Skeletal muscle tissue (tissue), 4 donors: ENCODE results near the gene IFT22. TPM values are rescaled to one million over a fixed set of nuclear protein-coding genes. Genes with fewer than 3 reads are reported as not detected.
"Not testable (repeated sequence)": the region's sequence is repeated elsewhere in the genome, so short reads cannot be mapped to it uniquely, and the experiment has no call there.

Source experiments
- H3K27ac ChIP-seq: one replicate; pipeline ENCODE4 v1.7.0; 2013; ENCODE audit warnings: mild to moderate bottlenecking, low read depth, low read length, inconsistent platforms
- H3K27me3 ChIP-seq, 3 donors: one replicate each; pipeline ENCODE4 v1.7.0; 2013; ENCODE audit warnings: low read length in 3 of 3; ENCODE audit not compliant: control insufficient read depth in 3 of 3, insufficient read depth in 3 of 3
- H3K36me3 ChIP-seq, 3 donors: one replicate each; pipeline ENCODE4 v1.7.0; 2013; ENCODE audit warnings: low read length in 3 of 3; ENCODE audit not compliant: control insufficient read depth in 3 of 3, insufficient read depth in 3 of 3
- H3K4me1 ChIP-seq, 3 donors: one replicate each; pipeline ENCODE4 v1.7.0; 2013; ENCODE audit warnings: low read length in 3 of 3, mild to moderate bottlenecking in 3 of 3; ENCODE audit not compliant: control insufficient read depth in 3 of 3, insufficient read depth in 3 of 3
- H3K4me3 ChIP-seq, 3 donors: one replicate each; pipeline ENCODE4 v1.7.0; 2013; ENCODE audit warnings: low read length in 3 of 3
- H3K9ac ChIP-seq, 3 donors: one replicate each; pipeline ENCODE4 v1.7.0; 2013; ENCODE audit warnings: low read length in 3 of 3, mild to moderate bottlenecking in 3 of 3, moderate library complexity in 2 of 3, low read depth in 1 of 3
- H3K9me3 ChIP-seq, 3 donors: one replicate each; pipeline ENCODE4 v1.7.0; 2013; ENCODE audit warnings: low read length in 3 of 3; ENCODE audit not compliant: control insufficient read depth in 3 of 3
- total RNA-seq: library from RNA; depleted of rRNA; stranded (reverse); fragments of >200 nt; gene quantifications from one replicate; pipeline ENCODE4 v1.2.3, GENCODE V29; 2014
- donor health status: Osteomylitis.

The IFT22 gene
- total RNA-seq, 1 donor from 2014 or later, result 17.2 TPM

GRCh38 chr7:101299511-101300464 is 21.8 kb downstream of the IFT22 start:
- Histone ChIP-seq H3K36me3 (no peaks in the 10 kb centered on the region), H3K9me3 (peaks cover 0 to 10% (median 6%) of the 10 kb centered on the region in 3 donors), H3K4me3 (no peak overlapping the region), H3K27ac (no peak overlapping the region), H3K9ac (no peak overlapping the region), H3K27me3 (peaks cover 55 to 62% (median 57%) of the 10 kb centered on the region in 3 donors), H3K4me1 (no peaks in the 10 kb centered on the region)

- Histone ChIP-seq H3K9ac (no peak overlapping the region), H3K9me3 (no peaks in the 10 kb centered on the region), H3K27ac (no peak overlapping the region), H3K4me1 (no peaks in the 10 kb centered on the region), H3K4me3 (no peak overlapping the region), H3K36me3 (no peaks in the 10 kb centered on the region), H3K27me3 (peaks cover 34 to 62% (median 39%) of the 10 kb centered on the region in 3 donors)
These were observed 26.8 kb downstream of the IFT22 start for GRCh38 chr7:101294832-101295121.

GRCh38 chr7:101294039-101294831 is 27.4 kb downstream of the IFT22 start:
- Histone ChIP-seq H3K27me3 (peaks cover 30 to 57% (median 34%) of the 10 kb centered on the region in 3 donors), H3K36me3 (no peaks in the 10 kb centered on the region), H3K4me3 (no peak overlapping the region), H3K4me1 (no peaks in the 10 kb centered on the region), H3K27ac (no peak overlapping the region), H3K9me3 (no peaks in the 10 kb centered on the region), H3K9ac (no peak overlapping the region)

GRCh38 chr7:101293069-101294021 is 28.3 kb downstream of the IFT22 start:
- H3K4me1 ChIP-seq, H3K9ac ChIP-seq, H3K27ac ChIP-seq, H3K9me3 ChIP-seq, H3K4me3 ChIP-seq, H3K36me3 ChIP-seq: not testable (repeated sequence)
- peaks cover 21 to 49% (median 28%) of the 10 kb centered on the region in 3 donors for H3K27me3 ChIP-seq

GRCh38 chr7:101292566-101292965 is 29.0 kb downstream of the IFT22 start:
- H3K36me3 ChIP-seq, H3K9me3 ChIP-seq, H3K27ac ChIP-seq, H3K9ac ChIP-seq, H3K4me3 ChIP-seq, H3K4me1 ChIP-seq: not testable (repeated sequence)
- peaks cover 17 to 49% (median 24%) of the 10 kb centered on the region in 3 donors for H3K27me3 ChIP-seq

- H3K36me3 ChIP-seq, H3K9ac ChIP-seq, H3K4me3 ChIP-seq, H3K9me3 ChIP-seq, H3K27ac ChIP-seq, H3K4me1 ChIP-seq: not testable (repeated sequence)
- peaks cover 17 to 42% (median 21%) of the 10 kb centered on the region in 3 donors for H3K27me3 ChIP-seq
These were observed 31.2 kb downstream of the IFT22 start for GRCh38 chr7:101290186-101291037.

GRCh38 chr7:101289687-101290086 is 31.9 kb downstream of the IFT22 start:
- H3K27me3 ChIP-seq, result peaks cover 17 to 38% (median 21%) of the 10 kb centered on the region in 3 donors
- H3K36me3 ChIP-seq, H3K9me3 ChIP-seq, H3K4me1 ChIP-seq, H3K4me3 ChIP-seq, H3K27ac ChIP-seq, H3K9ac ChIP-seq: not testable (repeated sequence)

- H3K27me3 ChIP-seq, result peaks cover 15 to 31% (median 17%) of the 10 kb centered on the region in 3 donors
These were observed 33.2 kb downstream of the IFT22 start for GRCh38 chr7:101288439-101288838.

GRCh38 chr7:101287032-101287431 is 34.6 kb downstream of the IFT22 start:
- peaks cover 3 to 6% (median 3%) of the 10 kb centered on the region in 3 donors for H3K4me1 ChIP-seq
- no peak overlapping the region for H3K4me3 ChIP-seq
- H3K27me3 ChIP-seq, result peaks cover 9 to 18% (median 12%) of the 10 kb centered on the region in 3 donors
- no peaks in the 10 kb centered on the region for H3K9me3 ChIP-seq
- no peak overlapping the region for H3K27ac ChIP-seq
- H3K9ac ChIP-seq, result no peak overlapping the region
- H3K36me3 ChIP-seq, result no peaks in the 10 kb centered on the region

More at GRCh38 chr7:101288439-101288838, 33.2 kb downstream of the IFT22 start:
- no peaks in the 10 kb centered on the region for H3K9me3 ChIP-seq
- H3K27ac ChIP-seq, result no peak overlapping the region
- no peaks in the 10 kb centered on the region for H3K4me1 ChIP-seq
- no peaks in the 10 kb centered on the region for H3K36me3 ChIP-seq
- no peak overlapping the region for H3K9ac ChIP-seq
- no peak overlapping the region for H3K4me3 ChIP-seq
